GM18505 (cell line): ENCODE measurements around the gene MTHFD1L.

ENCODE experiments used
- ATAC-seq: cut with Tn5 transposase; IDR thresholded peaks from one replicate; pipeline ENCODE4 v1.9.1; 2021; ENCODE audit not compliant: unreplicated experiment
- POLR2A ChIP-seq: IDR thresholded peaks from 4 replicates; pipeline ENCODE4 v1.6.1; 2011; ENCODE audit warnings: borderline replicate concordance; ENCODE audit not compliant: insufficient read depth, insufficient read length; ENCODE audit errors: extremely low read depth

Gene MTHFD1L

DNA sequence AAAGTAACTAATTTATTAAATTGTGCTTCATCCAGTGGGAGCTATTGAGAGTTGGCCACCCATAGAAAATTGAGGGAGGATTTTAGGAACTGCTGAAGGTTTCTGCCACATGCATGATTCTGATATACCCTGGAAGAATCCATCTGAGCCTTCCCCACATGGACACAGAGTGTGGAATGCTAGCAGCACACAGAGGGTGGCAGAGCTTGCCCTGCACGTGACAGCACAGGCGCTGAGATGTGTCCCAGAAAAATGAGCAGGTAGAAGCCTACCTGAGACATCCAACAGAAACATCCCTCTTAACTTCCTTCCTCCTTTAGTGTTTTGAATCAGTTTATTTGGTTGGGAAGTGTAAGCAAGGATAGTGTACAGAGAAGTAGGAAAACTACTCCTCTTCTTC, 96.9 kb downstream of the MTHFD1L start:
- no peak for TF ChIP-seq POLR2A
- no peak for ATAC-seq

DNA sequence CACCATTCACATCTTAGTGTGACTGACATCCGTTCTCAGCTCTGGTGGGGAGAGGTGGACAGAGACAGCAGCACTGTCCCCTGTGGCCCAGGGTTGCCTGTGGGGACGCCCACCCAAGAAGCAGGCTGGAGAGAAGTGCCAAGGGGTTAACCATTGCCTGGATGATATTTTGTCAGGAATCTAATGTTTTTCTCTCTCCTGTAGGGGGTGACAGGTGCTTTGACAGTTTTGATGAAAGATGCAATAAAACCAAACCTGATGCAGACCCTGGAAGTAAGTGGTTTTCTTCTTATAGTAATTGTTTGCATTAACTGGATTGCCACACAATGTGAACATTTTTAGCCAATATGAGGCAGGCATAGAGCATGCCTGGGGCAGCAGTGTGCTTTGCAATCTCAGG, 99.3 kb downstream of the MTHFD1L start:
- no peak for ATAC-seq
- no peak for TF ChIP-seq POLR2A

- TF ChIP-seq POLR2A, result no peak
- no peak for ATAC-seq
These were observed 101.3 kb downstream of the MTHFD1L start for GRCh38 chr6:150966786-150967185.

DNA sequence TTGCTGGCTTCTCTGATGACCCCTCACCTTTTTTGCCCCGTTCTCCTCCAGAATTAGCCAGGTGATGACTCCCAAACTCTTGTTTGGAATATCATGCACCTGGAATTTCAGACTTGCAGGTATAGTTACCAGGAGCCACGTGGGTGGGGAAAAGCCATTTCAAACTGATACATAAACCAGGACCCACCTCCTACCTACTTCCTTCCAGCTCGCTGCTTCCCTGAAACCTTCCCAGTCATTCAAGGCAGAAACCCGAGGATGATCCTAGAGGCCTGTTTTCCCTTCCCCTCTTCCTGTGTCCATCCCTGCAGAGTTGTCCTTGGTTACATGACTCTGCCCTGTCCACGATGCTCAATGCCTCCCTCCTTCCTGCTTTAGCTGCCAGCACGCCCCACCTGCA, 101.9 kb downstream of the MTHFD1L start:
- no peak for TF ChIP-seq POLR2A
- no peak for ATAC-seq

GRCh38 chr6:150967910-150968309, 102.4 kb downstream of the MTHFD1L start:
- no peak for TF ChIP-seq POLR2A
- no peak for ATAC-seq

DNA sequence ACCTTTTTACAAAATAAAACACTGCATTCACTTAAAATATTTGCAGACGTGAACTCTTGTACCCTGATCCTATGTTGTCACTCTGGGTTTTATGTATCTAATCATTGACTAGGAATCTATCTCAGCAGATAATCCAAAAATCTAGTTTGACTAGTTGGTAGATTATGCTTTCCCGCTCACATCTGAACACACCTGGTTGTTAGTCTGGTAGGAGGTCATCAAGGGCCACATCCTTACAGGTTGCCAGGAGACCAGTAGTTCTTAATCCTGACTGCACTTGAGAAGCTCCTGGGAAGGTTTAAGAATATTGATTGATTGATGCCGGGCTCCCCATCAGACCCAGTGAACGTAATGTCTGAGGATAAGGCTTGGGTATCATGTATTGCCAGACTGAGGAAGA, 104.4 kb downstream of the MTHFD1L start:
- no peak for TF ChIP-seq POLR2A
- no peak for ATAC-seq

- no peak for ATAC-seq
- TF ChIP-seq POLR2A, result no peak
These were observed 105.7 kb downstream of the MTHFD1L start for GRCh38 chr6:150971219-150971618.

DNA sequence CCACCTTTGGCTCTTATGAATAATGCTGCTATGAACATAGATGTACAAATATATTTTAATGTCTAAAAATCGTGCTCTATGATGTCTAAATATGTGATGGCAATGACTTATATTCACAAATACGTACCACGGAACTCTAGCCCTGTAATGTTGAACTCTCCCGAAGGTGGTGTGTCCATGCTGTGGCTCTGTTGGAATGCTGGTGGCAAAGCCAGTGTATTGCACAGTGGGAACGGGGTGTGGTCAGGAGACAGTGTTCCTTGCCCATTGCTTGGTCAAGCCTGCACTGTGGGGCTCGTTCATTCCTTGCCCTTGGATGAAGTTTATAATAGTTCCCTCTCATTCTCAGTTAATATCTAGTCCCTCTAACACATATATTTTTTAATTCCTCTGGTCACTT, 109.6 kb downstream of the MTHFD1L start:
- TF ChIP-seq POLR2A, result no peak
- no peak for ATAC-seq

DNA sequence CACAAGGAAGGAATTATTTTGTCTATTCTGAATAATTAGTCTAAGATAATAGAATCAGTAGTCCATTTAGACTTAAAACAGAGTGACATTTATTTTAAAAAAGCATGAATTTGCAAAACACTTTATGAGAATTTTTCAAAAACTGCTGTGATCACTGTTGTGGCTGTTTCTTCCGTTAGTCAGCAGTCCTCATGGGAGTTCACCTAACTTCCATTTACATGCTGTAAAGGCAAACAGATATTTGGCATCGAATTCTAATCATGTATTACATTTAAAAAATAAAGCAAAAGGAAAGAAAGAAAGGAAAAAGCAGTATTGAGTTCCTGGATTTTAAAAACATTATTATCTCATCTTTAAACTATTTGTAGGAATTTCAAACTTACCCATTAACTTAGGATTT, 111.8 kb downstream of the MTHFD1L start:
- no peak for TF ChIP-seq POLR2A
- no peak for ATAC-seq

DNA sequence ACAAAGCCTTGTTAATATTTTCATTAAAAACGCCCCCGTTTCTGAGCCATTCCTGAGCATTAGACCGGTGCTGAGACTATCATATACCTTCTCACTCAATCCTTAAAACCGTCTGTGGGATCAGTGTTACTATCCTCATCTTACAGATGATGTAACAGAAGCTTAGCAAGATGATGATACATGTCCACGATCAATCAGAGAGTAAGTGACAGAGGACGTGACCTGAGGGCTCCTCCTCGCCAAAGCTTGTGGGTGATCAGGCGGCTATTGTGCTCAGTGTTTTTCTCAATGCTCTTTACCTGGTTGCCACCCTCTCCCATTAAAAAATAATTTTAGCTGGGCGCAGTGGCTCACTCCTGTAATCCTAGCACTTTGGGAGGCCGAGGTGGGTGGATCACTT, 113.1 kb downstream of the MTHFD1L start:
- TF ChIP-seq POLR2A, result no peak
- no peak for ATAC-seq

- no peak for ATAC-seq
- no peak for TF ChIP-seq POLR2A
These were observed 114.4 kb downstream of the MTHFD1L start for GRCh38 chr6:150979826-150980350.

- TF ChIP-seq POLR2A, result no peak
- ATAC-seq, result peak; percentile 59
These were observed 115.6 kb downstream of the MTHFD1L start for GRCh38 chr6:150981095-150981494.

GRCh38 chr6:150981669-150982068, 116.2 kb downstream of the MTHFD1L start:
- no peak for ATAC-seq
- TF ChIP-seq POLR2A, result no peak

GRCh38 chr6:150987371-150987828, 121.9 kb downstream of the MTHFD1L start:
- peak; percentile 73 for ATAC-seq
- no peak for TF ChIP-seq POLR2A
